22Rv1 (cell line): ENCODE results near the gene ALPL.

Experiments
- CTCF ChIP-seq: fragments of 450-650 bp; IDR thresholded peaks from 2 replicates; pipeline ENCODE4 v1.5.1; 2017; ENCODE audit warnings: mild to moderate bottlenecking
- ZFX ChIP-seq: fragments of 450-650 bp; IDR thresholded peaks from 2 replicates; pipeline ENCODE4 v1.6.1; 2017; ENCODE audit warnings: antibody characterized with exemption, borderline replicate concordance

- no peak for TF ChIP-seq CTCF
- no peak for TF ChIP-seq ZFX
Measured at GRCh38 chr1:21617126-21617738, 108.0 kb downstream of the ALPL start.
